ENCODE data around the gene PRAMEF11. TPM values are rescaled to one million over a fixed set of nuclear protein-coding genes. Genes with fewer than 3 reads are reported as not detected.

PRAMEF11 gene
- total RNA-seq, 1 experiment from 2014 or later, result not detected

GRCh38 chr1:12775443-12775842, 55.8 kb downstream of the PRAMEF11 start:
- no peaks in the 10 kb centered on the region for H4K20me1 ChIP-seq (ENCODE audit: control insufficient read depth, insufficient read depth, insufficient read length)
- H3K27ac ChIP-seq (ENCODE audit: insufficient read length, low read depth, low read length), result no peak overlapping the region
- no peak overlapping the region for H3K27ac Mint-ChIP-seq
- H4K8ac ChIP-seq (replicated peaks; ENCODE audit: insufficient read length, low read depth, low read length), result no peak overlapping the region
- no peak overlapping the region for H4K5ac ChIP-seq (ENCODE audit: insufficient read length, low read depth, low read length)
- no peak for DNase-seq
- H3K27me3 ChIP-seq (ENCODE audit: insufficient read depth, low read length), result no peaks in the 10 kb centered on the region
- H2BK120ac ChIP-seq (ENCODE audit: low read depth, low read length, poor library complexity, severe bottlenecking), result no peak overlapping the region
- H3K4ac ChIP-seq (ENCODE audit: low read depth, low read length), result no peak overlapping the region
- H4K91ac ChIP-seq (ENCODE audit: insufficient read length, low read depth, low read length), result no peak overlapping the region
- H3K79me1 ChIP-seq (ENCODE audit: insufficient read depth, low read depth, low read length, poor library complexity, severe bottlenecking), result no peaks in the 10 kb centered on the region
- H3K18ac ChIP-seq (ENCODE audit: insufficient read length, low read depth, low read length), result no peak overlapping the region
- H3K27me3 Mint-ChIP-seq (ENCODE audit: low read depth), result peaks cover 12% of the 10 kb centered on the region
- H3K4me1 Mint-ChIP-seq, result no peaks in the 10 kb centered on the region
- TF ChIP-seq CTCF (conservative IDR thresholded peaks at IDR 0.05), result no peak
- WGBS (ENCODE audit: extremely low coverage, insufficient read length, low lambda C conversion rate), result no CpG with 5 or more reads among the region's 8 CpGs
- no peaks in the 10 kb centered on the region for H3K4me1 ChIP-seq (ENCODE audit: insufficient read depth, low read length)
- no peak overlapping the region for H2BK5ac ChIP-seq (ENCODE audit: insufficient read length, low read length)
- H2BK15ac ChIP-seq (ENCODE audit: low read depth, low read length), result no peak overlapping the region
- H3T11ph ChIP-seq (ENCODE audit: low read length), result no peak overlapping the region
- H2AK5ac ChIP-seq (ENCODE audit: insufficient read length, low read length), result no peak overlapping the region
- H3K9ac ChIP-seq (ENCODE audit: extremely low read depth, insufficient read length, low read length), result no peak overlapping the region
- no peak overlapping the region for H3K4me2 ChIP-seq (ENCODE audit: insufficient read depth, insufficient read length, low read length)
- no peaks in the 10 kb centered on the region for H3K36me3 Mint-ChIP-seq (ENCODE audit: insufficient read depth in 1 of 3, low read depth in 3 of 3)
- no peak overlapping the region for H3K4me3 Mint-ChIP-seq
- H3K9me3 Mint-ChIP-seq, result peaks cover 0 to 4% of the 10 kb centered on the region in 2 experiments; a peak in 3 of 5 replicates
- H3K23me2 ChIP-seq (ENCODE audit: insufficient read length, low read depth, low read length, poor library complexity, severe bottlenecking), result no peaks in the 10 kb centered on the region
- H3K23ac ChIP-seq (ENCODE audit: insufficient read length, low read depth, low read length), result no peak overlapping the region
- H2BK12ac ChIP-seq (ENCODE audit: insufficient read length, low read depth, low read length), result no peak overlapping the region
- H3K14ac ChIP-seq (ENCODE audit: insufficient read depth, low read length), result no peak overlapping the region
- 0 out of 2 replicates have a peak, but pooled peaks cover 2% of the 10 kb centered on the region for H3K79me2 ChIP-seq (ENCODE audit: insufficient read depth, low read length)
- no peak overlapping the region for H3K56ac ChIP-seq (ENCODE audit: insufficient read length, low read depth, low read length)
- H3K9me3 ChIP-seq (ENCODE audit: control insufficient read depth, low read depth, low read length), result no peaks in the 10 kb centered on the region
- H2BK20ac ChIP-seq (ENCODE audit: low read depth, low read length, poor library complexity, severe bottlenecking), result no peak overlapping the region
- H2AFZ ChIP-seq (ENCODE audit: low read length), result no peak overlapping the region
